ENCODE results near the gene NOS2.
"Not testable (repeated sequence)": the region's sequence is repeated elsewhere in the genome, so short reads cannot be mapped to it uniquely, and the experiment has no call there.

The NOS2 gene

DNA sequence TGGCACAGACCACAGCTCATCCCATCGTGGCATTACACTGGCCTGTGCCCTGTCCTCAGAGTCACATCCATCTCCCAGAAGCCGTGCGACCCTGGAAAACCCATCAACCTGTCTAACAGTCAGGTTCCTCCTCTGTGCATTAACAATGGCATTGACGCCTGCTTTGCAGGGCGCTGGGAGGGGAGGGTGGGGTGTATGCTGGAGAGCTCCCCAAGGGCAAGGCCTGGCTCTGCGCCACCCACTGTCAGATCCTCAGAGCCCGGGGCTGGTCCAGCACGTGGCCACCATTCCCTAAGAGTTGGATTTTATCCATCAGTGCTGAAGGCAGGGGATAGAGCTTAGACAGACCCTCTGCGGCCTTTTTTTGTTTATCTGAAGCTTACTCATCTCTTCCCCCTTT lies 28.7 kb downstream of the NOS2 start:
- TF ChIP-seq, protein P1, sequence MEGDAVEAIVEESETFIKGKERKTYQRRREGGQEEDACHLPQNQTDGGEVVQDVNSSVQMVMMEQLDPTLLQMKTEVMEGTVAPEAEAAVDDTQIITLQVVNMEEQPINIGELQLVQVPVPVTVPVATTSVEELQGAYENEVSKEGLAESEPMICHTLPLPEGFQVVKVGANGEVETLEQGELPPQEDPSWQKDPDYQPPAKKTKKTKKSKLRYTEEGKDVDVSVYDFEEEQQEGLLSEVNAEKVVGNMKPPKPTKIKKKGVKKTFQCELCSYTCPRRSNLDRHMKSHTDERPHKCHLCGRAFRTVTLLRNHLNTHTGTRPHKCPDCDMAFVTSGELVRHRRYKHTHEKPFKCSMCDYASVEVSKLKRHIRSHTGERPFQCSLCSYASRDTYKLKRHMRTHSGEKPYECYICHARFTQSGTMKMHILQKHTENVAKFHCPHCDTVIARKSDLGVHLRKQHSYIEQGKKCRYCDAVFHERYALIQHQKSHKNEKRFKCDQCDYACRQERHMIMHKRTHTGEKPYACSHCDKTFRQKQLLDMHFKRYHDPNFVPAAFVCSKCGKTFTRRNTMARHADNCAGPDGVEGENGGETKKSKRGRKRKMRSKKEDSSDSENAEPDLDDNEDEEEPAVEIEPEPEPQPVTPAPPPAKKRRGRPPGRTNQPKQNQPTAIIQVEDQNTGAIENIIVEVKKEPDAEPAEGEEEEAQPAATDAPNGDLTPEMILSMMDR (conservative IDR thresholded peaks at IDR 0.05) = no peak
- no peak for TF ChIP-seq ZFX (IDR thresholded peaks at IDR 0.05)
- H3K27ac ChIP-seq = no peak overlapping the region

DNA sequence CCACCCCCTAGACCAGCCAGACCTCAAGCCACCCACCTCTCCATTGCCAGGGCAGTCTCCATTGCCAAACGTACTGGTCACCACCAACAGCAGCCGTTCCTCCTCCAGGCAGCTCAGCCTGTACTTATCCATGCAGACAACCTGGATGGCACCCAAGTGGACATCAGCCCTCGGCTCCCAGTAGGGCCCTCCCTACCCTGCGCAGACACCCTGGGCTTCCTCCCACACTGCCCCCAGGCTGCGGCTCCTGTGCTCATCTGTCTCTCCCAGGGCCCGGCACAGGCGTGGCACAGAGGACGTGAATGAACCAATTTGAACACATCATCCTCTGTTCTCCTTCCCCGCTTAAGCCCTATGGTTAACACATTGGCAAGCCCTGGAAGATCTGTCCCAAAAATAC lies 29.5 kb downstream of the NOS2 start:
- H3K27ac ChIP-seq = no peak overlapping the region
- TF ChIP-seq, protein P1 (conservative IDR thresholded peaks at IDR 0.05) = no peak
- no peak for TF ChIP-seq ZFX (IDR thresholded peaks at IDR 0.05)

DNA sequence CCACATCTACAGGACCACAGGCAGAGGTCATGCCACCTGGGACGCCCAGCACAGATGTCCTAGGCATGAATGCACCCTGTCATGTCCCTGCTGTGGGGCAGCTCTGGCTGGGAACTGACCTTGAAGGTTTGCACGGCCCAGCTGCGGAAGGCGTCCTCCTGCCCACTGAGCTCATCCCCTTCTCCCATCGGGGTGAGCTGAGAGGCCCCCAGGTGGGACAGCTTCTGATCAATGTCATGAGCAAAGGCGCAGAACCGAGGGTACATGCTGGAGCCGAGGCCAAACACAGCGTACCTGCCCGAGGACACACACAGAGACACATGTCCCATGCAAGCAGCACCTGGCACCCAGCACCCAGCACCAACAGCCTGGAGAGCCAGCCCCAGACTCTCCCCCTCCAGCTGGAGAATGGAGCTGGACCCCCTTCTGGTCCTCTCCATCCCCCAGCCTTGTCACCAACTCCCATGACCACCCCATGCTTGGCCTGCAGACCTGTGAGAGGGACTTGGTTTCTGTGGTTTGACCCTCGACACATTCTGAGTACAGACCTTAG lies 31.4 kb downstream of the NOS2 start:
- TF ChIP-seq, protein P1 (conservative IDR thresholded peaks at IDR 0.05) = no peak
- no peak for TF ChIP-seq ZFX (IDR thresholded peaks at IDR 0.05)
- H3K27ac ChIP-seq = no peak overlapping the region

DNA sequence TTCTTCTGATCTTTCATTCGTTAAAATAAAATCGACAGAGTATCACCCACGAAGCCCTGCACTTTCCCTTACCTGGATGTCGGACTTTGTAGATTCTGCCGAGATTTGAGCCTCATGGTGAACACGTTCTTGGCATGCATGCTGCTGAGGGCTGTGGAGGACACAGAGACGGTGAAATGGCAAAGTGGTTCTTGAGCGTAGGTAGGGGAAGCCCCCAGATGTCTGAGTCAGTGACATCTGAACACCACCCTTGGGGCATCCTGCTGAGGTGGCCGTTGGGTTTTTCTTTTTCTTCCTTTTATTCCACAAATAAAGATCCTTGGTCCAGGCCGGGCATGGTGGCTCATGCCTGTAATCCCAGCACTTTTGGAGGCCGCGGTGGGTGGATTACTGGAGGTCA lies 33.9 kb downstream of the NOS2 start:
- H3K27ac ChIP-seq = no peak overlapping the region
- no peak for TF ChIP-seq ZFX (IDR thresholded peaks at IDR 0.05)
- TF ChIP-seq, protein P1 (conservative IDR thresholded peaks at IDR 0.05) = no peak

DNA sequence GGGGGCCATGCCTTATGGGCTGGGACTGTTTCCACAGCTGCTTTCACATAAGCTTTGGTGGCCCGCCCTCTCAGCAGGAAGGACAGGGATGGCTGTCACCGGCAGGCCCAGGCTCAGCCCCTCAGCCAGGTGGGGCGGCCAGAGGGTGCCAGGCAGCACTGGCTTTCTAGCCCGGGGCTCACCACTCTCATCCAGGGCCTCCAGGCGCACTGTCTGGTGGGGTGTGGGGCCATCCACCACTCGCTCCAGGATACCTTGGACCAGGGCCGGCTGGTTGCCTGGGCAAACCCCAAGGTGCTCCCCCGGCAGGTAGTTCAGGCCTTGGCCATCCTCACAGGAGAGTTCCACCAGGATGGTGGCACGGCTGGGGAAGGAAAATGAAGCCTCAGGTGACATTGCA lies 35.0 kb downstream of the NOS2 start:
- no peak for TF ChIP-seq ZFX (IDR thresholded peaks at IDR 0.05)
- TF ChIP-seq, protein P1 (conservative IDR thresholded peaks at IDR 0.05) = no peak
- no peak overlapping the region for H3K27ac ChIP-seq

DNA sequence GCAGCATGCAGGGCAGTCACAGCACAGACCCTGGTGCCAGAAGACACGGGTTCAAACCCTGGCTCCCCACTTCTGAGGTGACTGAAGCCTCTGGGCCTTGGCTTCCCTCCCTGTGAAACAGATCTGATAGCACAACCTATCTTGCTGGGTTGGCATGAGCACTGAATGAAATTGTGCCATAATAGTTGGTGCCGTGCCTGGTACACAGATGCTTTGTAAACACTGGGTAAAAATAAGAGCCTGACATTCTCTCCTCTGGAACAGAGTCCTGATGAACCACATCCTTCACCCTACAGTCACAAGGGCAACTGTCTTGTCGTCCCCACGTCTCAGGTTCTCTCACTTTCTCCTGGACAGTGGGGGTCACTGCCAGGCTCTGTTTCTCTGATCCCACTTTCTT lies 35.7 kb downstream of the NOS2 start:
- TF ChIP-seq, protein P1 (conservative IDR thresholded peaks at IDR 0.05) = no peak
- no peak for TF ChIP-seq ZFX (IDR thresholded peaks at IDR 0.05)
- H3K27ac ChIP-seq = no peak overlapping the region

DNA sequence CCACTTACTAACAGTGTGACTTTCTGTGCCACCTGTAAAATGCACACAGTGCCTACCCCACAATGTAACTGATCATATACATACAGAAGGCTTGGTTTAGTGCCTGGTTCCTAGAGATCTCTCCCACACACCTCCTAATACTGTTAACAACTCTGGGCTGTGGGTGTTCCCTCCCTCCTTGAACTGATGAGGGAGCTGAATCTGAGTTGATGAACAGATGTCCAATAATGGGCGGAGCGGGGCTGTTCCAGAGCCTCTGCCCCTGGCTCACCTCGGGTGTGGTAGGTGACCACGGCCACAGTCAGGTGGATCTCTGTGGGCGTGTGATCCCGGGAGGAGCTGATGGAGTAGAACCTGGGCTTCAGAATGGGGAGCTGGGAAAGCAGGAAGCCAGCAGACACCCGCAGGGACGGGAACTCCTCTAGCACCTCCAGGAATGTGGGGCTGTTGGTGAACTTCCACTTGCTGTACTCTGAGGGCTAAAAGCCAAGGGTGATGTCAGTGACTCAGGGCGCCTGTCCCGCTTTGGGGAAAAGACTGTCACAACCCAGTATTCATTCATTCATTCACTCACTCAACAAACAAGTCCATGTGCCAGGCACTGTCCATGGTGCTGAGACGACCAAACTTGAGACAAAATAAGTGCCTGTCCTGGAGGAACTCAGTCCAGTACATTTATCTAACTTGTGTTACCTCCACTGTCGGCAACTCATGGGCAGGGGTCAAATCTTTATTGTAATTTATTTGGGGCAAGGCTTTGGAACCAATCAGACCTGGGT lies 37.6 kb downstream of the NOS2 start:
- no peak for TF ChIP-seq ZFX (IDR thresholded peaks at IDR 0.05)
- TF ChIP-seq, protein P1 (conservative IDR thresholded peaks at IDR 0.05) = no peak
- no peak overlapping the region for H3K27ac ChIP-seq

DNA sequence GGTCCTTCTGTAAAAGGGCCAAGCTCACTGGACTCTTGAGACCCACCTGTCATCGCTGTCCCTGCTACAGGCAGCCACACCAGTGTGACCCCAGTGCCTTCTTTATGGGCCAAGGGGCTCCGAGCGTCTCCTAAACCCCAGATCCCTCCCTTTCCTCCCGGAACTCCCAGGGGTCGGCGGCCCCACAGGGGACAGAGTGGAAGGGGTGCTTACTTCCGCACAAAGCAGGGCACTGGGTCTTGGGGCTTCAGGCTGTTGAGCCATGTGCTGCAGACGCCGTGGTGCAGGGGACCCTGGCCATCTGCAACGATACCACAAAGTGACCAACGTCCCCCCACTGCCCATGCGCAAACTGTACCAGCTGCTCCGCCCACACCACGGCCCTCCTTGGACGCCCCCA lies 39.4 kb downstream of the NOS2 start:
- H3K27ac ChIP-seq = not testable (repeated sequence)

Measured in C4-2B (cell line).